Testis (tissue), 3 donors: ENCODE results near the gene FRRS1L. TPM values are rescaled to one million over a fixed set of nuclear protein-coding genes. Genes with fewer than 3 reads are reported as not detected.

Experiments used
- DNase-seq: peaks from one replicate; pipeline ENCODE4 v3.0.0-alpha.2; 2019
- H3K27ac ChIP-seq, 2 donors: fragments of 200-600 bp; sonication (generic); one replicate each; pipeline ENCODE4 v1.5.1; 2019
- H3K27me3 ChIP-seq: fragments of 200-600 bp; sonication (generic); one replicate; pipeline ENCODE4 v1.5.1; 2019
- H3K36me3 ChIP-seq: fragments of 200-600 bp; sonication (generic); one replicate; pipeline ENCODE4 v1.5.1; 2017; ENCODE audit warnings: low read depth; ENCODE audit errors: missing control alignments
- H3K4me1 ChIP-seq: fragments of 200-600 bp; sonication (generic); one replicate; pipeline ENCODE4 v1.5.1; 2019
- H3K4me3 ChIP-seq, 2 donors: fragments of 200-600 bp; sonication (generic); one replicate each; pipeline ENCODE4 v1.5.1; 2017 to 2019
- H3K9me3 ChIP-seq: fragments of 200-600 bp; sonication (generic); one replicate; pipeline ENCODE4 v1.5.1; 2017
- CTCF ChIP-seq, 3 experiments: fragments of 450-650 bp in 2 of 3; fragments of 200-600 bp in 1 of 3; sonication (generic) in 1 of 3; IDR thresholded peaks; one replicate each; pipeline ENCODE4 v1.5.1; 2016 to 2019; ENCODE audit warnings: antibody characterized with exemption in 3 of 3, mild to moderate bottlenecking in 2 of 3, moderate library complexity in 1 of 3
- POLR2A ChIP-seq: fragments of 450-650 bp; IDR thresholded peaks from one replicate; pipeline ENCODE4 v1.6.1; 2017; ENCODE audit warnings: antibody characterized with exemption, mild to moderate bottlenecking, moderate library complexity
- WGBS, 2 donors: methylation state at CpG; one replicate each; pipeline ENCODE4 v1.1.5; 2018; 5-methylcytosine and 5-hydroxymethylcytosine counted together
- intact Hi-C: fragments of 100-400 bp; cut with DNase I; formaldehyde crosslinking; loops from one replicate; pipeline ENCODE4 v1.15.1; 2023; ENCODE audit warnings: low total_unique reads
- polyA plus RNA-seq: library from polyadenylated mRNA; stranded (reverse); fragments of 350-450 nt; fragmentation: Illumina TruSeq; extraction: RNeasy Lipid Tissue Mini Kit (QIAGEN cat#74804); gene quantifications from one replicate; pipeline ENCODE4 v1.2.3, GENCODE V29; 2014; ENCODE audit warnings: low read depth, low replicate concordance; ENCODE audit not compliant: insufficient read depth
- total RNA-seq, 2 donors: library from RNA; depleted of rRNA; stranded (reverse); fragments of >200 nt; gene quantifications; one replicate each; pipeline ENCODE4 v1.2.3, GENCODE V29; 2016

FRRS1L gene
- total and polyA plus RNA-seq, 3 donors from 2014 or later, result 5.3 to 9.3 (median 6.0) TPM

GRCh38 chr9:109150925-109151545 is 16.0 kb downstream of the FRRS1L start:
- WGBS, 2 donors, result 94 to 97% methylated on average over 3 of the region's 3 CpGs
- H3K9me3 ChIP-seq, result no peaks in the 10 kb centered on the region
- no peaks in the 10 kb centered on the region for H3K4me1 ChIP-seq
- no peak overlapping the region for H3K4me3 ChIP-seq
- TF ChIP-seq CTCF (IDR thresholded peaks at IDR 0.05) (no peak), POLR2A (no peak)
- H3K36me3 ChIP-seq, result no peaks in the 10 kb centered on the region
- no peak overlapping the region for H3K27ac ChIP-seq
- H3K27me3 ChIP-seq, result no peaks in the 10 kb centered on the region
- DNase-seq, result no peak
- intact Hi-C loops, result no loop called here

GRCh38 chr9:109149722-109150121 is 17.3 kb downstream of the FRRS1L start:
- 81 to 94% methylated on average over 4 of the region's 4 CpGs for WGBS, 2 donors
- no peak for TF ChIP-seq POLR2A
- no peak for TF ChIP-seq CTCF (IDR thresholded peaks at IDR 0.05)
- DNase-seq, result no peak
- no peaks in the 10 kb centered on the region for H3K4me1 ChIP-seq
- no peaks in the 10 kb centered on the region for H3K36me3 ChIP-seq
- no peaks in the 10 kb centered on the region for H3K9me3 ChIP-seq
- no peak overlapping the region for H3K4me3 ChIP-seq
- no peak overlapping the region for H3K27ac ChIP-seq
- no peaks in the 10 kb centered on the region for H3K27me3 ChIP-seq
- intact Hi-C loops, result no loop called here

GRCh38 chr9:109149089-109149488 is 18.0 kb downstream of the FRRS1L start:
- Histone ChIP-seq H3K36me3 (no peaks in the 10 kb centered on the region), H3K27ac (no peak overlapping the region), H3K4me1 (no peaks in the 10 kb centered on the region), H3K27me3 (no peaks in the 10 kb centered on the region), H3K4me3 (no peak overlapping the region), H3K9me3 (no peaks in the 10 kb centered on the region)
- WGBS, 2 donors, result 88 to 93% methylated on average over 5 of the region's 5 CpGs
- intact Hi-C loops, result no loop called here
- TF ChIP-seq POLR2A, result no peak
- TF ChIP-seq CTCF (IDR thresholded peaks at IDR 0.05), result no peak
- DNase-seq, result no peak

GRCh38 chr9:109145051-109145450 is 22.0 kb downstream of the FRRS1L start:
- Histone ChIP-seq H3K27ac (no peak overlapping the region), H3K4me1 (no peaks in the 10 kb centered on the region), H3K9me3 (no peaks in the 10 kb centered on the region), H3K27me3 (no peaks in the 10 kb centered on the region), H3K36me3 (no peaks in the 10 kb centered on the region), H3K4me3 (no peak overlapping the region)
- TF ChIP-seq POLR2A, result no peak
- TF ChIP-seq CTCF (IDR thresholded peaks at IDR 0.05), result no peak
- WGBS, 2 donors, result 91 to 94% methylated on average over 6 of the region's 6 CpGs
- intact Hi-C loops, result no loop called here
- no peak for DNase-seq

GRCh38 chr9:109143881-109144562 is 23.0 kb downstream of the FRRS1L start:
- Histone ChIP-seq H3K27me3 (no peaks in the 10 kb centered on the region), H3K9me3 (no peaks in the 10 kb centered on the region), H3K36me3 (no peaks in the 10 kb centered on the region), H3K4me3 (no peak overlapping the region), H3K27ac (no peak overlapping the region), H3K4me1 (no peaks in the 10 kb centered on the region)
- no peak for DNase-seq
- TF ChIP-seq CTCF (IDR thresholded peaks at IDR 0.05) (no peak), POLR2A (no peak)
- intact Hi-C loops, result no loop called here
- 78 to 82% methylated on average over 5 of the region's 5 CpGs for WGBS, 2 donors
